C4-2B (cell line): Measurements from ENCODE around the gene NOVA2.

Source experiments
- ZFX ChIP-seq: fragments of 450-650 bp; IDR thresholded peaks from 2 replicates; pipeline ENCODE4 v1.6.1; 2017
- TF ChIP-seq, protein P1 (sequence below): fragments of 450-650 bp; conservative IDR thresholded peaks from 2 replicates; pipeline ENCODE4 v1.5.1; 2017; ENCODE audit warnings: mild to moderate bottlenecking

GRCh38 chr19:45985321-45985720, 11.7 kb upstream of the NOVA2 start:
- TF ChIP-seq, protein P1, sequence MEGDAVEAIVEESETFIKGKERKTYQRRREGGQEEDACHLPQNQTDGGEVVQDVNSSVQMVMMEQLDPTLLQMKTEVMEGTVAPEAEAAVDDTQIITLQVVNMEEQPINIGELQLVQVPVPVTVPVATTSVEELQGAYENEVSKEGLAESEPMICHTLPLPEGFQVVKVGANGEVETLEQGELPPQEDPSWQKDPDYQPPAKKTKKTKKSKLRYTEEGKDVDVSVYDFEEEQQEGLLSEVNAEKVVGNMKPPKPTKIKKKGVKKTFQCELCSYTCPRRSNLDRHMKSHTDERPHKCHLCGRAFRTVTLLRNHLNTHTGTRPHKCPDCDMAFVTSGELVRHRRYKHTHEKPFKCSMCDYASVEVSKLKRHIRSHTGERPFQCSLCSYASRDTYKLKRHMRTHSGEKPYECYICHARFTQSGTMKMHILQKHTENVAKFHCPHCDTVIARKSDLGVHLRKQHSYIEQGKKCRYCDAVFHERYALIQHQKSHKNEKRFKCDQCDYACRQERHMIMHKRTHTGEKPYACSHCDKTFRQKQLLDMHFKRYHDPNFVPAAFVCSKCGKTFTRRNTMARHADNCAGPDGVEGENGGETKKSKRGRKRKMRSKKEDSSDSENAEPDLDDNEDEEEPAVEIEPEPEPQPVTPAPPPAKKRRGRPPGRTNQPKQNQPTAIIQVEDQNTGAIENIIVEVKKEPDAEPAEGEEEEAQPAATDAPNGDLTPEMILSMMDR: no peak
- no peak for TF ChIP-seq ZFX
